Endothelial cell of umbilical vein (primary cell): ENCODE measurements around the gene CCNY. TPM values are rescaled to one million over a fixed set of nuclear protein-coding genes. Genes with fewer than 3 reads are reported as not detected.

Experiments
- BruUV-seq: library from RNA; stranded (reverse); fragments of 400-500 nt; replicated peaks from 2 replicates; lab custom pipeline; 2021; lab: Mats Ljungman, UMichigan
- CTCF ChIA-PET: fragments of 300-600, 350-600 bp; sonication (Branson Sonifier 250); formaldehyde crosslinking; loops from one replicate; lab custom pipeline; 2021; ENCODE audit warnings: antibody characterized with exemption, inconsistent platforms; lab: Charles Lee
- POLR2A ChIA-PET: fragments of 300-600, 350-600 bp; sonication (Branson Sonifier 250); formaldehyde crosslinking; loops from one replicate; lab custom pipeline; 2021; ENCODE audit warnings: antibody characterized with exemption, inconsistent platforms; lab: Charles Lee
- DNase-seq: peaks from one replicate; pipeline ENCODE4 v3.0.0-alpha.2; 2011; ENCODE audit warnings: low read depth, low spot score
- FAIRE-seq: peaks from 2 replicates; lab custom pipeline; 2011; peaks lifted over from hg19 to GRCh38; lab: Jason Lieb, UNC
- H2AFZ ChIP-seq: 2 replicates; pipeline ENCODE4 v1.6.0; 2012; ENCODE audit warnings: low read depth, low read length, control low read depth, inconsistent platforms
- H3K27ac ChIP-seq: 2 replicates; pipeline ENCODE4 v1.5.1; 2011; ENCODE audit warnings: low read depth, mild to moderate bottlenecking, control low read depth, low read length, moderate library complexity; ENCODE audit not compliant: insufficient read depth
- H3K27me3 ChIP-seq, 2 experiments: 2 replicates each; pipeline versions ENCODE4 v1.6.0 to v1.6.1; 2011; ENCODE audit warnings: low read length in 2 of 2, mixed read lengths in 1 of 2; ENCODE audit not compliant: control insufficient read depth in 2 of 2, insufficient read depth in 2 of 2
- H3K36me3 ChIP-seq, 2 experiments: 2 replicates in 1 of 2; 3 replicates in 1 of 2; pipeline ENCODE4 v1.5.1; 2011; ENCODE audit warnings: low read length in 2 of 2, mild to moderate bottlenecking in 1 of 2, moderate library complexity in 1 of 2; ENCODE audit not compliant: control insufficient read depth in 2 of 2, insufficient read depth in 2 of 2; ENCODE audit errors: extremely low read depth in 1 of 2
- H3K4me1 ChIP-seq: 3 replicates; pipeline ENCODE4 v1.5.1; 2011; ENCODE audit warnings: mild to moderate bottlenecking, low read length; ENCODE audit not compliant: control insufficient read depth, insufficient read depth; ENCODE audit errors: extremely low read depth
- H3K4me2 ChIP-seq: 2 replicates; pipeline ENCODE4 v1.6.1; 2011; ENCODE audit warnings: low read length, control low read depth, mixed read lengths; ENCODE audit not compliant: insufficient read depth
- H3K4me3 ChIP-seq, 3 experiments: fragments of 200-600 bp in 1 of 3; sonication (generic), shearing (Covaris generic) in 1 of 3; replicated peaks in 1 of 3; 2 replicates each; pipeline ENCODE4 v1.5.1; 2011 to 2016; ENCODE audit warnings: control low read depth in 3 of 3, low read length in 3 of 3, mild to moderate bottlenecking in 2 of 3, inconsistent platforms in 1 of 3, low read depth in 1 of 3, moderate library complexity in 1 of 3; ENCODE audit not compliant: insufficient read depth in 1 of 3
- H3K79me2 ChIP-seq: 2 replicates; pipeline ENCODE4 v1.6.0; 2012; ENCODE audit warnings: low read length, inconsistent platforms; ENCODE audit not compliant: control insufficient read depth, insufficient read depth
- H3K9ac ChIP-seq: replicated peaks from 2 replicates; pipeline ENCODE3; 2011; ENCODE audit warnings: low read length, control low read depth; ENCODE audit not compliant: insufficient read depth; ENCODE audit errors: extremely low read depth
- H3K9me1 ChIP-seq: replicated peaks from 3 replicates; pipeline ENCODE4 v1.6.0; 2011; ENCODE audit warnings: mild to moderate bottlenecking, low read length; ENCODE audit not compliant: control insufficient read depth, insufficient read depth; ENCODE audit errors: extremely low read depth
- H3K9me3 ChIP-seq: replicated peaks from 2 replicates; pipeline ENCODE4 v1.5.1; 2012; ENCODE audit warnings: low read length, inconsistent platforms; ENCODE audit not compliant: control insufficient read depth, insufficient read depth
- H4K20me1 ChIP-seq: replicated peaks from 2 replicates; pipeline ENCODE3; 2011; ENCODE audit warnings: mild to moderate bottlenecking, low read length; ENCODE audit not compliant: control insufficient read depth, insufficient read depth; ENCODE audit errors: extremely low read depth
- CTCF ChIP-seq, 2 donors: IDR thresholded peaks; 1 replicate in 1 of 2; 2 replicates in 1 of 2; pipeline ENCODE4 v1.5.1; 2011; ENCODE audit warnings: low read length in 2 of 2, mild to moderate bottlenecking in 2 of 2, moderate library complexity in 2 of 2, control low read depth in 1 of 2, inconsistent platforms in 1 of 2, low read depth in 1 of 2; ENCODE audit not compliant: insufficient read depth in 1 of 2; ENCODE audit errors: extremely low read depth in 1 of 2
- EZH2 ChIP-seq: IDR thresholded peaks from 2 replicates; pipeline ENCODE4 v1.6.1; 2012; ENCODE audit warnings: borderline replicate concordance, low read depth, mild to moderate bottlenecking, moderate library complexity, low read length, inconsistent platforms; ENCODE audit not compliant: severe bottlenecking
- FOS ChIP-seq: IDR thresholded peaks from 2 replicates; pipeline ENCODE4 v1.6.1; 2011; ENCODE audit warnings: mild to moderate bottlenecking, low read length, moderate library complexity, borderline replicate concordance; ENCODE audit not compliant: insufficient read depth
- GATA2 ChIP-seq: IDR thresholded peaks from 2 replicates; pipeline ENCODE4 v1.7.0; 2011; ENCODE audit warnings: low read depth, mild to moderate bottlenecking, moderate library complexity, mixed read lengths, low read length; ENCODE audit not compliant: insufficient read length, insufficient read depth
- JUN ChIP-seq: IDR thresholded peaks from 2 replicates; pipeline ENCODE4 v1.6.1; 2011; ENCODE audit warnings: borderline replicate concordance, low read depth; ENCODE audit not compliant: insufficient read length, insufficient read depth
- MAX ChIP-seq: IDR thresholded peaks from 2 replicates; pipeline ENCODE4 v1.6.1; 2011; ENCODE audit not compliant: insufficient read depth, insufficient read length
- MYC ChIP-seq: IDR thresholded peaks from one replicate; pipeline ENCODE4 v1.6.1; 2011; ENCODE audit warnings: mild to moderate bottlenecking, low read depth, low read length
- POLR2A ChIP-seq: IDR thresholded peaks from 2 replicates; pipeline ENCODE4 v1.6.1; 2012; ENCODE audit warnings: low read depth, mild to moderate bottlenecking, control low read depth, low read length
- POLR2AphosphoS5 ChIP-seq: IDR thresholded peaks from 2 replicates; pipeline ENCODE4 v1.6.1; 2012; ENCODE audit warnings: low read depth, mild to moderate bottlenecking, control low read depth, low read length, moderate library complexity; ENCODE audit not compliant: insufficient read depth
- dilution Hi-C: fragments of 300-500 bp; cut with MboI; formaldehyde crosslinking; loops from one replicate; pipeline ENCODE4 v1.15.0; 2019; ENCODE audit warnings: low sequenced_read_pairs; ENCODE audit not compliant: extremely low pct_ligation_motif_present
- intact Hi-C: fragments of 100-400 bp; cut with micrococcal nuclease; formaldehyde crosslinking; loops from one replicate; pipeline ENCODE4 v1.10.0; 2022
- polyA plus RNA-seq, 4 experiments: library from polyadenylated mRNA; depleted of rRNA in 3 of 4; stranded (reverse) in 3 of 4; unstranded in 1 of 4; fragments of >200 nt; gene quantifications; 2 replicates each; pipeline versions ENCODE4 v1.2.1 to v1.2.3, GENCODE V29; 2011 to 2012; ENCODE audit warnings: missing spikeins in 1 of 4
- total RNA-seq: library from RNA; stranded (reverse); gene quantifications from 2 replicates; pipeline ENCODE4 v1.2.3, GENCODE V29; 2021

The CCNY gene
- total and polyA plus RNA-seq, 2 donors (not counting 3 experiments of a cell fraction or from before 2014, with no cell fraction given) = 61.5 to 107 TPM

- H3K27ac ChIP-seq = no peak overlapping the region
- no peak overlapping the region for H3K4me3 ChIP-seq
- dilution Hi-C loops = no loop called here
- FAIRE-seq (no peak), DNase-seq (no peak)
- H3K79me2 ChIP-seq = peaks cover 19% of the 10 kb centered on the region
- no peaks in the 10 kb centered on the region for H3K9me3 ChIP-seq
- TF ChIP-seq POLR2AphosphoS5 (no peak), CTCF (IDR thresholded peaks at IDR 0.05; ENCODE audit: extremely low read depth in 1 of 2, insufficient read depth in 1 of 2, low read depth in 1 of 2, low read length in 2 of 2) (no peak), FOS (no peak), GATA2 (no peak), JUN (no peak), MAX (no peak), MYC (no peak), POLR2A (no peak), EZH2 (no peak)
- H3K4me1 ChIP-seq = no peaks in the 10 kb centered on the region
- H2AFZ ChIP-seq = no peak overlapping the region
- H4K20me1 ChIP-seq = no peaks in the 10 kb centered on the region
- H3K9ac ChIP-seq = no peak overlapping the region
- H3K4me2 ChIP-seq = no peak overlapping the region
- H3K27me3 ChIP-seq = no peaks in the 10 kb centered on the region
- CTCF ChIA-PET = no interaction called here
- BruUV-seq = no TSS peak
- no peaks in the 10 kb centered on the region for H3K9me1 ChIP-seq
- H3K36me3 ChIP-seq = peaks cover 15 to 22% of the 10 kb centered on the region in 2 experiments
- POLR2A ChIA-PET = no interaction called here
- intact Hi-C loops = no loop called here
Measured at GRCh38 chr10:35535136-35535535, 198.8 kb downstream of the CCNY start.
